Tibial nerve (tissue), 4 donors: ENCODE data around the gene LDLRAD1.

Experiments used
- EP300 ChIP-seq, 2 donors: sonication (generic); formaldehyde crosslinking; IDR thresholded peaks; one replicate each; pipeline ENCODE4 v1.6.1; 2017; ENCODE audit warnings: antibody characterized with exemption in 2 of 2, mild to moderate bottlenecking in 1 of 2
- TF ChIP-seq, protein P1 (sequence below), 5 experiments: fragments of 200-600 bp in 3 of 5; fragments of 450-650 bp in 2 of 5; sonication (generic) in 3 of 5; IDR thresholded peaks; one replicate each; pipeline ENCODE4 v1.5.1; 2016 to 2019; ENCODE audit warnings: antibody characterized with exemption in 5 of 5, mild to moderate bottlenecking in 3 of 5, moderate library complexity in 2 of 5

DNA sequence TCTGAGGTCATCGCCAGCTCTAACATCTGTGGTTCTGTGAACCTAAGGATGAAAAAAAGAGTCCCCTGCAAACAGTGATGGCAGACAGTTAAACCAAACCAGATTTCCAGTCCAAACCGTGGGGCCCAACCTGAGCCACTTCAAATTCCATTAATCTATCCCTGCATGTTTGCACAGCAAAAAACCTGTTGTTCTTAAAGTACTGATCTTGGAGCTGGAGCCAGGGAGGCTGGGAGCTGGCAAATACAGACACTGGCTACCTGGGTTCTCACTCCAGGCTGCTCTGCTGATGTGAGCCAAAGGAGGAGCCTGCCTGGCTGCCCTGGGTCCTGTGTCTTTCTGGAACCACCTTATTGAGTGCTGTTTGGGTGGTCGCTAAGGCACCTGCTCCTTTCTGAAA lies 16.4 kb downstream of the LDLRAD1 start:
- TF ChIP-seq, protein P1, sequence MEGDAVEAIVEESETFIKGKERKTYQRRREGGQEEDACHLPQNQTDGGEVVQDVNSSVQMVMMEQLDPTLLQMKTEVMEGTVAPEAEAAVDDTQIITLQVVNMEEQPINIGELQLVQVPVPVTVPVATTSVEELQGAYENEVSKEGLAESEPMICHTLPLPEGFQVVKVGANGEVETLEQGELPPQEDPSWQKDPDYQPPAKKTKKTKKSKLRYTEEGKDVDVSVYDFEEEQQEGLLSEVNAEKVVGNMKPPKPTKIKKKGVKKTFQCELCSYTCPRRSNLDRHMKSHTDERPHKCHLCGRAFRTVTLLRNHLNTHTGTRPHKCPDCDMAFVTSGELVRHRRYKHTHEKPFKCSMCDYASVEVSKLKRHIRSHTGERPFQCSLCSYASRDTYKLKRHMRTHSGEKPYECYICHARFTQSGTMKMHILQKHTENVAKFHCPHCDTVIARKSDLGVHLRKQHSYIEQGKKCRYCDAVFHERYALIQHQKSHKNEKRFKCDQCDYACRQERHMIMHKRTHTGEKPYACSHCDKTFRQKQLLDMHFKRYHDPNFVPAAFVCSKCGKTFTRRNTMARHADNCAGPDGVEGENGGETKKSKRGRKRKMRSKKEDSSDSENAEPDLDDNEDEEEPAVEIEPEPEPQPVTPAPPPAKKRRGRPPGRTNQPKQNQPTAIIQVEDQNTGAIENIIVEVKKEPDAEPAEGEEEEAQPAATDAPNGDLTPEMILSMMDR (IDR thresholded peaks at IDR 0.05), result no peak
- no peak for TF ChIP-seq EP300 (IDR thresholded peaks at IDR 0.05)
